HG03342 (cell line): ENCODE measurements around the gene KIF11.

Experiments
- ATAC-seq: cut with Tn5 transposase; IDR thresholded peaks from one replicate; pipeline ENCODE4 v1.9.1; 2021; ENCODE audit warnings: mild to moderate bottlenecking, moderate library complexity; ENCODE audit not compliant: unreplicated experiment

The KIF11 gene

DNA sequence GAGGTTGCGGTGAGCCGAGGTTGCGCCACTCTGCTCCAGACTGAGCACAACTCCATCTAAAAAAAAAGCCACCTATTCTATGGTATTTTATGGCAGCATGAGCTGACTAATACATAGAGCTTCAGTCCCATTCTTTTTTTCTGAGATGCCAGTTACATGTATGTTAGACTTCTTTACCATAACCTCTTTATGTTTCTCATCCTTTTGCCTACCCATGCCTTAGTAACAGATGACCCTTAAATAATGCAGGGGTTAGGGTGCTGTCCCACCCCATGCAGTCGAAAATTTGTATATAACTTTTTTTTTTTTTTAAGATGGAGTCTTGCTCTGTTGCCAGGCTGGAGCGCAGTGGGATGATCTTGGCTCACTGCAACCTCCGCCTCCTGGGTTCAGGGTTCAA, 74.1 kb downstream of the KIF11 start:
- ATAC-seq = no peak

DNA sequence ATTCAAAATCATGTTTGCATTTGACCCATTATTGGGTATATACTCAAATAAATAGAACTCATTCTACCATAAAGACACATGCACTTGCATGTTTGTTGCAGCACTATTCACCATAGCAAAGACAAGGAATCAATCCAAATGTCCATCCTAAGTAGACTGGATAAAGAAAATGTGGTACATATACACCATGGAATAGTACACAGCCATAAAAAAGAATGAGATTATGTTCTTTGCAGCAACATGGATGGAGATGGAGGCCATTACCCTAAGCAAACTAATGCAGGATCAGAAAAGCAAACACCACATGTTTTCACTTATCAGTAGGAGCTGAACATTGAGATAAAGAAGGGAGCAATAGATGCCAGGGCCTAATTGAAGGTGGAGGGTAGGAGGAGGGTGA, 84.8 kb downstream of the KIF11 start:
- ATAC-seq = no peak

DNA sequence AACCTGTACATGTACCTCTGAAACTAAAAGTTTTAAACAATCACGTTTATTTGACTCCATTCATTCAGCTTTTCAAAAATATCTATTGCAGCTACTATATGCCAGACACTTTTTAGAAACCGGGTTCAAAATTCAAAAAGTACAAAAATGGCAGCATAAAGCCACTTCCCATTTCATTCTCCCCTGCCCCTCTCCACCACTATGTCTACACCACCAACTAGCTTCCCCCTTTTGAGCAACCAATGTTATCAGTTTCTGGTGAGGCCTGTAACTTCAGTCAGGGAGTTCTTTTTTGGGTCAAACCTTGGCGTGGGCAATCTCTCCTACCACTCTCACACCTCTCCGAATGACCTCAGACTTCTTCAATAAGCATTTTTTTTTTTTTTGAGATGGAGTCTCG, 85.3 kb downstream of the KIF11 start:
- no peak for ATAC-seq

DNA sequence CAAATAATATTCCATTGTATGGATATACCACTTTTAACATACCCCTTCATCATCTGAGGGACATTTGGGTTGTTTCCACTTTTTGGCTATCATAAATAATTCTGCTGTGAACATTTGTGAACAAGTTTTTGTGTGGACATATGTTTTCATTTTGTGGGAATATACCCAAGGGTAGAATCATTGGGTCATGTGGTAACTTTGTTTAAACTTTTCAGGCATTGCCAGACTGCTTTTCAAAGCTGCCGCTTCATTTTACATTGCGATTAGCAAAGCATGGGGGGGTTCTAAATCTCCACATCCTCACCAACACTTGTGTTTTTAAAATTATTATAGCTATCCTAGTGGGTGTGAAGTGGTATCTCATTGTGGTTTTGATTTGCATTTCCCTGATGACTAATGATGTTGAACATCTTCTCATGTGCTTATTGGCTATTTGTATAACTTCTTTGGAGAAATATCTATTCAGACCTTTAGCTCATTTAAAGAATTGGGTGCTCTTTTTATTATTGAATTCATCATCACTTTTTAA, 88.4 kb downstream of the KIF11 start:
- ATAC-seq = no peak

DNA sequence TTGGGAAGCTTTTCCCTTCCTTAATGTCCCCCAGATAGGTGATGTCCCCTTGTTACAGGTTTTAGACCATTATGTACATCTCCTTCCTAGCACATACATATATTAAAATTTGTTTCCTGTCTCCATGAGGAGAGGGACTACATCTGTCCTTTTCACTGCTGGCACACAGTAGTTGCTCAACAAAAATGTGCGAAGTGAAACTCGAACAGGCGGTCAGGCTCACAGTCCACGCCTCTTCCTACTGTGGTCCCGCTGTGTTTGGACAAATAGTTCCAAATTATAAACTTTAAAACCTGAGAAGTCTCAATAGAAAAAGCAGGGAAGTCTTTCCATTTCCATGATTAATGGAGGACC, 95.6 kb downstream of the KIF11 start:
- no peak for ATAC-seq

DNA sequence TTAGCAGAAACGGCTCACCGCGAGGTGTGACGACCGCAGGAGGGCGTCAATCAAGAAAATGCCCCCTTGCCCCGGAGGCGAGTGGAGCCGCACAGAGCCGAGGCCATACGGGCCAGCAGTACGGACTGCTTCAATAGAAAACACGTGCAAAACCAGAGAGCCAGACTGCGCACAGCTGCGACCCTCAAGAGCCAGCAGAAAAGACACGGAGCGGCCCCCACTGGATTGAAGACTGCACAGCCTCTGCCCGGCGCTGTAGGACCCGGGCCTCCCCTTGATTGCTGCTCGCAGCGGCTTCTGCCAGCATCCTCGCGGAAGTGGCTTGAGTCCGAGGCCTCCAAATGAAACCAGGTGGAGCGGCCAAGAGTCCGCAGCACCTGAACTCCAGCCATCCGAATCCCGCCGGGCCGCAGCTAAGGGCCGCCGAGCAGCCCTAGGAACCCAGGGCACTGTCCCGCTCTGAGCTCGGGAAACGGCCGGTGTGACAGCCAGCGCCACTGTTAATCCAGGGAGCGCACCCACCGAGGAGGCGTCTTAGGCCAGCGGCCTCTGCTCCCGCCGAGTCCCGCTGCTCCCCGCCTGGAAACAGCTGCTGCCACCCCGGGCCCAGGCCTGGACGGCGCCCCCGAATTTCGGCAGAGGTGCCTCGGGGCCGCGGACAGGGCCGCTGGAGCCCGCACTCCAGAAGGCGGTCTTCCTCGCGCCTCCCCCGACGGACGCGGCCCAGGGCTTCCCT, 96.2 kb downstream of the KIF11 start:
- ATAC-seq = no peak

DNA sequence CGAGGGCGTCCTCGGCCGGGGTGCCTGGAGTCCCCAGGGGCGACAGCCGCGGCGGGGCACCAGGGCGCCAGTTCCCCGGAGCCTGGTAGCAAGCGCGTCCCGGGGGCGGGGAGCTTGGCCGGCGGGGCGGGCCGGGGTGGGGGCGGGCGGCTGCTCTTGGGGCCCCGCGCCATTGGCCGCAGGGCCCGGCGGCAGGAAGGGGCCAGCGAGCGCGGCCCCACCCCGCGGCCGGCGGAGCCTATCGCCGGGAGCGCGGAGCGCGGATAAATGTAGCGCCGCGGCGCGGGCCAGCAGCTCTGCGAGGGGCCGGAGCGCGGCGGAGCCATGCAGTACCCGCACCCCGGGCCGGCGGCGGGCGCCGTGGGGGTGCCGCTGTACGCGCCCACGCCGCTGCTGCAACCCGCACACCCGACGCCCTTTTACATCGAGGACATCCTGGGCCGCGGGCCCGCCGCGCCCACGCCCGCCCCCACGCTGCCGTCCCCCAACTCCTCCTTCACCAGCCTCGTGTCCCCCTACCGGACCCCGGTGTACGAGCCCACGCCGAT, 96.8 kb downstream of the KIF11 start, which contains the start of gene HHEX:
HHEX (plus strand) TSS at position 293 of the 548 bp plus-strand sequence; CDS start at position 325, 32 bp downstream.
- ATAC-seq = no peak

DNA sequence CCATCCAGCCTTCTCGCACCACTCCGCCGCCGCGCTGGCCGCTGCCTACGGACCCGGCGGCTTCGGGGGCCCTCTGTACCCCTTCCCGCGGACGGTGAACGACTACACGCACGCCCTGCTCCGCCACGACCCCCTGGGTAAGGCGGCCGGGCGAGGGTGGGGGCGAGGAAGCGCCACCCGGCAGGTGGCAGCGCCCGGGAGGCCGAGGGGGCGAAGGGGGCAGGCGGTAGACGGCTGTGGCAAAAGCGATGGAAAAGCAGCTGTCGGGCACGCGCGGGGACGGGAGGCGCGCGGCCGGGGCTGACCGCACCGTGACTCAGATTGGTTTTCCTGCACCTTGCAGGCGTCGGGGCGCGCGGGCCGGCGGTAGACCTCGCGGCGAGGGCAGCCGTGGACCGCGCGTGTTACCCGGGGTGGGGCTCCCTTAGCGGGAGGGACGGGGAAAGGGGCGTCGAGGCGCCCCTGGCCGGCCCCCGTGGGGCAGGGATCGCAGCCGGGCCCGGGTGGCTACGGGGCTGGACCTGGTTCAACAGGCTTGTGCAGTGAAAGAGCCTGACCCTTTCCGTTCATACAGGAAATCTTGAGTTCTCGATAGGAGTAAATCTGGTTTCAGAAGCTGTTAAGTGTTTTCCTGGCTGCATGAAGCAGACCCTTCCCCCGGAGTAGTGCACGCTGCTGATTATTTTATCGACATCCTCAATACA, 97.4 kb downstream of the KIF11 start:
- no peak for ATAC-seq

DNA sequence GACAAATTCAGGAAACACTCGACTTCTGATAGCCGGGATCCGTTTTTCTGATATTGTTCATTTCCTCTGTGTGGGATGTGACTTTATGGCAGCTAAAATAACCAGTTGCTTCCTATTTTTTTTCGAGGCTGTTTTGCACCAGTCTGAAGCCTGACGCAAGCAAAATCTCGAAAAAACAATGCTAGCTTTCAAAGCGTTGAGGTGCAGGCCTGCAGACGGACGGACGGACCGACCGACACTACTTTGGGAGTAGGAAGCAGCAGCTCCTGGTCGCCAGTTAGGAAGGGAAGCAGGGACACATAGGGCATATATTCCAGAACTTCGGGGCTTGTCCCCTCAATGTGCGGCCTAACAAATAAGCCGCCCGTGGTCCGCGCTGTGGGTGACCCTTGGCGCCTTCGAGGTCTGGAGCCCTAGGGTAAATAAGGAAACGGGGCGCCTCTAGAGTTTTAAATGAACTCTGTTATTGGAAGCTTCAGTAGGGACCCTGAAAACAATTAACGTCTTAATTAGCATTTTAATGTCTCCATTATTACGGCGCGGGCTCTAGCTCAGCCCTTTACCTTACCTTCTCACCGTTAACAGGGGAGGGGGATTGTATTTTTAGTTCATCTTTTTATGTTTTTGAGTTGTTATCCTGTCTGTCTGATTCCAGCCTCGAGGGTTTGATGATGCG, 98.1 kb downstream of the KIF11 start:
- no peak for ATAC-seq

DNA sequence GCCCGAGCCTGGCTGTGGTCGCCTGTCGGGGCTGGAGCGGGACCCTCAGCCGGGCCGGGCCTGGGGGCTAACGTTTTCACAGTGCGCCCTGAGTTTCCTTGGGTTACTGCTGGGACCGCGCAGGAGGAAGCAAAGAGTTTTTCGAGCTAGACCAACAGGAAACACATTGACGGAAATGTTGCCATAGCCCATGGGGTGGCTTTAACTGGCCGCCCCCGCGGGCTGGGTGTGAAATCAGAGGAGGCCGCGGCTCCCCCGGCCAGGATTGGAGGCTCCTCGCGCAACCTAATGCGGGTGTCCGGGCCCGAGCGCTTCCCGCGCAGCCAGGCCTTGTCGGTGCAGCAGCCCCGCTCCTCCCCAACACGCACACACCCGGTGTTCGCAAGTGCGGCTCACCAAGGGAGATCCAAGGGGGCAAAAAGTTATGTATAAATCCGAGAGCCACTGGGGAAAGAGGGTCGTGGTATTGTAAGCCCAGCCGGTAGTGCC, 98.7 kb downstream of the KIF11 start:
- no peak for ATAC-seq

DNA sequence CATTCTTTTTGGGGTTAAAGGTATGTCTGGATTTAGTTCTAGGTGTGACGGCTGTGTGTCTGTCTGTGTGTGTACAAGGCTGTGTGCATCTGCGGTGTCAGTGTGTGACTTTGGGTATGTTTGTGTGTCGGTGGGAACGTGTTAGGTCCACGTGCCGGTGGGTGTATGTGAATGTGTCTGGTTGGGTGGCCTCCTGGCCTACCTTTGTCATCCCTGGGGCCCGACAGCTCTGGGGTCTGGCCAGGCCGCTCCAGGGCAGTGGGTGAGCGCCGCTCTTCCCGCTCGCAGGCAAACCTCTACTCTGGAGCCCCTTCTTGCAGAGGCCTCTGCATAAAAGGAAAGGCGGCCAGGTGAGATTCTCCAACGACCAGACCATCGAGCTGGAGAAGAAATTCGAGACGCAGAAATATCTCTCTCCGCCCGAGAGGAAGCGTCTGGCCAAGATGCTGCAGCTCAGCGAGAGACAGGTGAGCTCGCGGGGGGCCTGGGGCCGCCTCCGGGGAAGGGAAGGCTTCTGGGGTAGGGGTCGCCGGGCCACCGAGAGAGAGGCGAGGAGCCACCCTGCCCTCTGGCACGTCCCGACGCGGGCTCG, 99.2 kb downstream of the KIF11 start:
- ATAC-seq = no peak

DNA sequence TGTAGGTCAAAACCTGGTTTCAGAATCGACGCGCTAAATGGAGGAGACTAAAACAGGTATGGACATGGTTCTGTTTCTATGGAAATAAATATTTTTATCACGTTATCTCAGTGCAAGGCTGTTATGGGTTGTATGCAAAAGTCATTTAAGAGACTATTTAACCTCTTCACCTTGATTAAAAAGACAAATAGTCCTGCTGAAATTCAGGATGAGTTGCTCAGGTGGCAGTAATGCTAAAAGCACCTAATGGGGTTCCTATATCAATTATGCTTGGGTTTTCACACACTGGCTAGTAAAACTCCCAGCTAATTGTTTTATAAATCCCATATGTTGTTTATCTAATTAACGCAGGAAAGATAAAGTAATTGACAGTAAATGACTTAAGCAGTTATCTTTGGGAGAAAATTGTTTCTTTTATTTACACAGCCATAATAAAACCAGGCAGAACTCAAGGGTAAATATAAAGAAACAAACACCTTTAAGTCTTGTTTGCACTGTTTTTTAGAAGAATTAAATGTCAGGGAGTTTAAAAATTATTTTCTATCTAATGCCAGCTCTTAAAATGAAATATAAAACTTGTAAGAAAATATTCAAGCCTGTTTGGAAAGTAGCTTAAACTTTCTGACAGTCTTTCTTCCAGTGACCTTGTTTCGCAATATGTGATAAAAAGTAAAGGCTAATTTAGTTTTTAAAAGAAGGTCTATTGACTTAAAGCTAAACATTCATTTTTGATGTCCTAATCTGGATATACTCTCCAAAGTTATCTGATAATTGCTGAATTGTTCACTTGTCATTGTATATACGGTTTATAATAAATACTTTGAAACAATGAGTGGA, 100.0 kb downstream of the KIF11 start:
- no peak for ATAC-seq

DNA sequence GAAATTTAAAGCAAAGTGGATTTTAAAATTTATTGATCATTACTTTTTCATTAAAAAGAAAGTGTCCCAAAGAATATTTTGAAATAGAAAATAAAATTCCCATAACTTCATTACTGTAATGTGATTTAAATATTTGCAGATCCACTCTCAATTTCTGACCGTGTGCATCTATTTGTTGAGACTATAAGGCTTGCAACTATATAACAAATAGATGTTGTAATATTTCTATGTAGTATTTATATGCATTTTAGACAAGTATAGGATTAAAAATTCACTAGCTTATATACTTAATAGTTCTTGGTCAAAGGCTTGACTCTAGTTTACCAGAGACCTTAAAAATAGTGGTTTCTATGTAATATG, 100.6 kb downstream of the KIF11 start:
- ATAC-seq = no peak

DNA sequence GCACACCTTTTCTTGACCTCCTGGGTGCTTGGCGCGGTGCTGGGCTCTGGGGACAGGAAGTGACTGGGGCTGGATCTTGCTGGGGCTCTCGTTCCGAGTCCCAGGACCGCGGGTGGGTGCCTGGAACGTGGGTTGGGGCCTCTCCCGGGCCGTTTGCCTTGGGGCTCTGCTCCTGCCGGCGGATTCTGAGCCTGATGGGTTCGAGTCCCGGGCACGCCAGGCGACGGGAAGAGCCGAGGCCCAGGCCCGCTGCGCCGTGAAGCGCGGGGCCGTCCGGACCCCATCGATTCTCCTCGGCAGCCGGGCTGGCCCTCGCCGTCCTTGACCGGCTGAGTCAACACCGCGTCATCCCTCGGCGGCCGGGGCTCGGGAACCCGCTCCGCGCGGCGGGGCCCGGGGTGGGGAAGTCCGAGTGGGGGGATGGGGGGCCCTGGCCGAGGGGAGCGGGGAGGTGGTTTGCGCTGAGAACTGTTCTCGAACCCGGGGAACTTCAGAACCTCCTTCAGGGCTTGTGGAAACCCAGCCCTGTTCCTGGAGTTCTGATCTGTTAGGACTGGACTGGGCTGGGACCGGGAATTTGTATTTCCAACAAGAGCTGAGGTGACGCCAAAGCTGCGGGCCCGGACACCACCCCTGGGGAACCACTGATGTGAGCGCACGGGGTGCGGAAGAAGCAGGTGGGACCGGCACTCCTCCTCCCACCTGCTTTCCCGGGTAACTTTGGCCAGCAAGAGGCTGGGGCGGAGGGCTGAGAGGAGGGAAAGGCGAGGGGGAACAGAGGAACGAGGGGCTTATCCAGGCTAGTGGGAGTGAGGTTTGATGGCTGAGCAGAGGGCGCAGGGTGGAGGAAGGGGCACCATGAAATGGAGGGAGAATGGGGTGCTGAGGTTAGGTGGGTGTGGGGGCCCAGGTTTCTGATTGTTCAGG, 103.0 kb downstream of the KIF11 start:
- ATAC-seq = no peak

DNA sequence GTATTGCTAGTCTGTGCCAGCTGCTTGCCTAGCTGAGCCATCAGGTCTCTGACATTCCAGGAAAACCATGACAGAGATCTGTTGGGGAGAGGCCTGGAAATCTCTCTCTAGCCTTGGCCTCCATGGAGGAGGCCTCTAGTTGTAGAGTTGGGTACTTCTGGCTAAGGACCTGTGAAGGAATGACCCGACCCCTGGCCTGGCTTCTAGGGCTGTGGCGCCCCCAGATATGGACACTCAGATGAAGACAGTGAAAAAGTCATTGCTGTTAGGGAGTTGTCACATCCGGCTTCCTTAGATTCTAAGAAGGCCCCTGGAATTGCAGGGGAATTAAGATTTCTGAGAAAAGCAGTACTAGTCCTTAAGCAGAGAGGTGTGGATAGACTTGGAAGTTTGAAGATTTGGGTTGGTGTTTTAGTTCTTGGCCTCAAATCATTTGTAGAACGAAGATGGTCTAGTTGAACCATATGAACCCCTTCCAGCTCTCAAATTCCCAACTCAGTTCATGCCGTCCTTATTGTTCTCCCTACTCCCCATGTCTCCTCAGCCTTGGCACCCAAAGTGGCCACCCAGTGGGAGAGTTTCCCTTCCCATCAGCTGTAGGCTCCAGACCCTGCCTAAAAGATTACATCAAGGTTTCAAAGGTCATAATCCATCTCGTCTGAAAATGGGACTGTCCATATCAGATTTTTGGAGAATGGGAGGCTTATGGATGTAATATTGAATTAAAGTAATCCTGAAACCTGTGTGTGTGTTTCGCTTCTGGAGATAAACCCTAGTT, 103.9 kb downstream of the KIF11 start:
- no peak for ATAC-seq

DNA sequence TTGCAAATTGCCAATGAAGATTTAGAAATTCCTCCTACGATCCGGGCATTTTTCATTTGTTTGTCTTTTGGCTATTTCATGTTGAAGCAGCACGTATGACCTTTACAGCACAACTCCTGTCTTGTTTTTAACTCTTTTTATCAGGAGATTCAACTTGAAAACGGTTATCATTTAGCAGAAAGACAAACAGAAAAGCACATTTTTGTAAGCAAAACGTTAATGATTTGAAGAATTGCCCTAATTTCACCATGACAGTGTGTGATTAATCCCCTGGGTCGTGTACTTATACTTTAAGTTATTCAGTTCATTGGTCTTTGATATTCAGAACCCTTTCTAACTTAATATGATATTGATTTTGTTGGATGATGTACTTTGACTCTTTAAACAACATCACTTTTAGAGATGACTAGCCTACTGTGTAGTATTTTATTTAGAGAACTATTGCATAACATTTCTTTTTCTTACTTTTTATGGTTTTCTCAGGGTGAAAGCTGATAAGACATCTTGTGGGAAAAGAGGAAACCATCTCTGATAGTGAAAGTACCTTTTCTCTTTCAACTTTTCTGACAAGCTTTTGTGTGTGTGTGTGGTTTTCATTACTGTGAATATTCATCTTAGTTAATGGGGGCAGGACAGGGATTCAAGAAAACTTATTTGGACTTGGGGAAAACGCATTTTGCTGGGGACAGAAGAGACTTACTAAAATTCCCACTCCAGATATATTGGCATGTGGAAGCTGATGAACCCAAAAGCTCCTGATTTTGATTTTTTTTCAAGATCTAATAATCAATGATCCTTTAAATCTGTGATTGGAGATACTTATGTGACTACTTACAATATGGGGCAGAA, 105.0 kb downstream of the KIF11 start:
- ATAC-seq = no peak

DNA sequence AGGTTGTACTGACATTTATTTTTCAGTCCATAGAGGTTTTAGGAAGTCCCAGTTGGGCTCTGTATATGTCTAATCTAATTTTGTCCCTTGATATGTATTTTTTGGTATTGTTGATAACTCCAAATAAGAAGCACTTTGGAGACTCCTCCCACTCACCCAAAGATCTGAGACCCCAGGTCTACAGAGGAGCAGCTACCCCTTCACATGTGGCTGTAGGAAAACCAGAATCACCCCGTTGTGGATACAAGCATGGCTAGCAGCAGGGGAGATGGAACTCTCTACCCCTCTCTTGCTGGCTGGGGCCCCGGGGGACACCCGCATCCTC, 106.2 kb downstream of the KIF11 start:
- no peak for ATAC-seq
